ENCODE measurements around the gene ERFE. TPM values are rescaled to one million over a fixed set of nuclear protein-coding genes. Genes with fewer than 3 reads are reported as not detected.

The ERFE gene
- total RNA-seq, 4 donors from 2014 or later = not detected

- Histone ChIP-seq H3K27ac (no peak overlapping the region), H3K27me3 (peaks cover 56% of the 10 kb centered on the region), H3K4me1 (peaks cover 21% of the 10 kb centered on the region), H3K36me3 (no peaks in the 10 kb centered on the region), H3K9me3 (no peaks in the 10 kb centered on the region), H3K4me3 (no peak overlapping the region)
- TF ChIP-seq, protein P1, sequence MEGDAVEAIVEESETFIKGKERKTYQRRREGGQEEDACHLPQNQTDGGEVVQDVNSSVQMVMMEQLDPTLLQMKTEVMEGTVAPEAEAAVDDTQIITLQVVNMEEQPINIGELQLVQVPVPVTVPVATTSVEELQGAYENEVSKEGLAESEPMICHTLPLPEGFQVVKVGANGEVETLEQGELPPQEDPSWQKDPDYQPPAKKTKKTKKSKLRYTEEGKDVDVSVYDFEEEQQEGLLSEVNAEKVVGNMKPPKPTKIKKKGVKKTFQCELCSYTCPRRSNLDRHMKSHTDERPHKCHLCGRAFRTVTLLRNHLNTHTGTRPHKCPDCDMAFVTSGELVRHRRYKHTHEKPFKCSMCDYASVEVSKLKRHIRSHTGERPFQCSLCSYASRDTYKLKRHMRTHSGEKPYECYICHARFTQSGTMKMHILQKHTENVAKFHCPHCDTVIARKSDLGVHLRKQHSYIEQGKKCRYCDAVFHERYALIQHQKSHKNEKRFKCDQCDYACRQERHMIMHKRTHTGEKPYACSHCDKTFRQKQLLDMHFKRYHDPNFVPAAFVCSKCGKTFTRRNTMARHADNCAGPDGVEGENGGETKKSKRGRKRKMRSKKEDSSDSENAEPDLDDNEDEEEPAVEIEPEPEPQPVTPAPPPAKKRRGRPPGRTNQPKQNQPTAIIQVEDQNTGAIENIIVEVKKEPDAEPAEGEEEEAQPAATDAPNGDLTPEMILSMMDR (IDR thresholded peaks at IDR 0.05) = no peak
- TF ChIP-seq POLR2A (IDR thresholded peaks at IDR 0.05) = no peak
- TF ChIP-seq POLR2AphosphoS5 (IDR thresholded peaks at IDR 0.05) = no peak
- TF ChIP-seq EP300 (IDR thresholded peaks at IDR 0.05) = no peak
- 46% methylated on average over 10 of the region's 23 CpGs for WGBS
- peak in 1 of 2 donors; percentile 59 for DNase-seq (ENCODE audit: low spot score in 2 of 2)
Observed at GRCh38 chr2:238160206-238161129, 1.7 kb downstream of the ERFE start.

- 91% methylated on average over 10 of the region's 21 CpGs for WGBS
- no peak for TF ChIP-seq EP300 (IDR thresholded peaks at IDR 0.05)
- TF ChIP-seq, protein P1 (IDR thresholded peaks at IDR 0.05) = no peak
- no peak for TF ChIP-seq POLR2A (IDR thresholded peaks at IDR 0.05)
- TF ChIP-seq POLR2AphosphoS5 (IDR thresholded peaks at IDR 0.05) = no peak
- Histone ChIP-seq H3K36me3 (no peaks in the 10 kb centered on the region), H3K4me1 (peaks cover 21% of the 10 kb centered on the region), H3K27ac (no peak overlapping the region), H3K27me3 (peaks cover 56% of the 10 kb centered on the region), H3K4me3 (no peak overlapping the region), H3K9me3 (no peaks in the 10 kb centered on the region)
- DNase-seq (ENCODE audit: low spot score in 2 of 2) = peak in 1 of 2 donors; percentile 52
Observed at GRCh38 chr2:238161291-238162051, 2.7 kb downstream of the ERFE start.

GRCh38 chr2:238162251-238162845 lies 3.6 kb downstream of the ERFE start:
- H3K27ac ChIP-seq = no peak overlapping the region

GRCh38 chr2:238162846-238163441 lies 4.2 kb downstream of the ERFE start:
- peaks cover 10% of the 10 kb centered on the region for H3K36me3 ChIP-seq
- H3K4me3 ChIP-seq = peak overlapping the region; percentile 41
- 68% methylated on average over 14 of the region's 15 CpGs for WGBS
- peaks cover 21% of the 10 kb centered on the region for H3K4me1 ChIP-seq
- no peak overlapping the region for H3K27ac ChIP-seq
- TF ChIP-seq POLR2A (IDR thresholded peaks at IDR 0.05) (no peak), POLR2AphosphoS5 (IDR thresholded peaks at IDR 0.05) (no peak), EP300 (IDR thresholded peaks at IDR 0.05) (no peak)
- TF ChIP-seq, protein P1 (IDR thresholded peaks at IDR 0.05) = no peak
- peaks cover 56% of the 10 kb centered on the region for H3K27me3 ChIP-seq
- H3K9me3 ChIP-seq = no peaks in the 10 kb centered on the region
- no peak for DNase-seq (ENCODE audit: low spot score in 2 of 2)

More at GRCh38 chr2:238162251-238162845, 3.6 kb downstream of the ERFE start:
- Histone ChIP-seq H3K4me1 (peaks cover 21% of the 10 kb centered on the region), H3K4me3 (no peak overlapping the region), H3K27me3 (peaks cover 56% of the 10 kb centered on the region), H3K9me3 (no peaks in the 10 kb centered on the region), H3K36me3 (peaks cover 4% of the 10 kb centered on the region)
- 81% methylated on average over 11 of the region's 14 CpGs for WGBS
- peak in 1 of 2 donors; percentile 72 for DNase-seq (ENCODE audit: low spot score in 2 of 2)
- no peak for TF ChIP-seq POLR2AphosphoS5 (IDR thresholded peaks at IDR 0.05)
- TF ChIP-seq, protein P1 (IDR thresholded peaks at IDR 0.05) = no peak
- no peak for TF ChIP-seq POLR2A (IDR thresholded peaks at IDR 0.05)
- TF ChIP-seq EP300 (IDR thresholded peaks at IDR 0.05) = no peak

All from suprapubic skin (tissue), 4 donors.